HL-60 (cell line): ENCODE measurements around the gene CEACAM5.

Source experiments
- DNase-seq, 2 experiments: peaks; one replicate each; pipeline ENCODE4 v3.0.0-alpha.2; 2010 to 2020; ENCODE audit warnings: low read depth in 1 of 2, low spot score in 1 of 2
- H3K27ac ChIP-seq: fragments of 250-450 bp; sonication (Bioruptor Pico); replicated peaks from 2 replicates; pipeline ENCODE4 v1.5.1; 2020; ENCODE audit warnings: mild to moderate bottlenecking, moderate library complexity
- H3K27me3 ChIP-seq: fragments of 250-450 bp; sonication (Bioruptor Pico); 2 replicates; pipeline ENCODE4 v1.5.1; 2021; ENCODE audit warnings: mild to moderate bottlenecking, moderate library complexity; ENCODE audit not compliant: insufficient read depth, poor library complexity, severe bottlenecking
- H3K4me3 ChIP-seq: replicated peaks from 2 replicates; pipeline ENCODE4 v1.5.1; 2011; ENCODE audit warnings: mild to moderate bottlenecking, control low read depth, low read length; ENCODE audit not compliant: insufficient read depth
- GABPA ChIP-seq: IDR thresholded peaks from 2 replicates; pipeline ENCODE4 v1.6.1; 2012; ENCODE audit warnings: low read depth
- POLR2AphosphoS5 ChIP-seq: IDR thresholded peaks from 2 replicates; pipeline ENCODE4 v1.6.1; 2012; ENCODE audit warnings: low read depth
- SPI1 ChIP-seq: IDR thresholded peaks from 2 replicates; pipeline ENCODE4 v1.6.1; 2012; ENCODE audit warnings: low read depth, mild to moderate bottlenecking, borderline replicate concordance
- TF ChIP-seq, protein P1 (sequence below): IDR thresholded peaks from one replicate; pipeline ENCODE4 v1.5.1; 2011; ENCODE audit warnings: low read length, control low read depth, inconsistent platforms; ENCODE audit not compliant: insufficient read depth
- TF ChIP-seq, protein P2 (sequence below): IDR thresholded peaks from 2 replicates; pipeline ENCODE4 v1.6.1; 2012; ENCODE audit warnings: low read depth; ENCODE audit not compliant: insufficient replicate concordance

CEACAM5 gene

DNA sequence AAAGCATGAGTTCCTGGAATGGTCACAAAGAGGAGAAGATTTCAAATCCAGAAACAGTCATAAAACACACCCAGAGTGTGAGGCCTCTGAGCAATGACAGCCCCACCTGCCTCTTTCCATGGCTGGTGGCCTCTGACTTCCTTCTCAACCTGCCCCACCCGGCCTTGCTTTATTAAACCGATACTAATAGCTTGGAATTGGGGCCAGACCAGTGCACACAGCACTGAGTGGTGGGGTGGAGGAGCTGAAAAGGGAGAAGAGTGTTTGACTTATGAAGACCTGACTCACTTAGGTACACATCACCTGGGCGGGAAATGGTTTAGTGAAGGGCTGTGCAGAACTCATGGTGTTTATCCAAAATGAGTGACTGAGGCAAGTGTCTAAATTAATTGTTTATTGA, 26.2 kb downstream of the CEACAM5 start:
- DNase-seq = no peak
- H3K4me3 ChIP-seq = no peak overlapping the region
- peaks cover 10% of the 10 kb centered on the region for H3K27me3 ChIP-seq
- no peak for TF ChIP-seq SPI1
- TF ChIP-seq, protein P1, sequence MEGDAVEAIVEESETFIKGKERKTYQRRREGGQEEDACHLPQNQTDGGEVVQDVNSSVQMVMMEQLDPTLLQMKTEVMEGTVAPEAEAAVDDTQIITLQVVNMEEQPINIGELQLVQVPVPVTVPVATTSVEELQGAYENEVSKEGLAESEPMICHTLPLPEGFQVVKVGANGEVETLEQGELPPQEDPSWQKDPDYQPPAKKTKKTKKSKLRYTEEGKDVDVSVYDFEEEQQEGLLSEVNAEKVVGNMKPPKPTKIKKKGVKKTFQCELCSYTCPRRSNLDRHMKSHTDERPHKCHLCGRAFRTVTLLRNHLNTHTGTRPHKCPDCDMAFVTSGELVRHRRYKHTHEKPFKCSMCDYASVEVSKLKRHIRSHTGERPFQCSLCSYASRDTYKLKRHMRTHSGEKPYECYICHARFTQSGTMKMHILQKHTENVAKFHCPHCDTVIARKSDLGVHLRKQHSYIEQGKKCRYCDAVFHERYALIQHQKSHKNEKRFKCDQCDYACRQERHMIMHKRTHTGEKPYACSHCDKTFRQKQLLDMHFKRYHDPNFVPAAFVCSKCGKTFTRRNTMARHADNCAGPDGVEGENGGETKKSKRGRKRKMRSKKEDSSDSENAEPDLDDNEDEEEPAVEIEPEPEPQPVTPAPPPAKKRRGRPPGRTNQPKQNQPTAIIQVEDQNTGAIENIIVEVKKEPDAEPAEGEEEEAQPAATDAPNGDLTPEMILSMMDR = no peak
- TF ChIP-seq POLR2AphosphoS5 = no peak
- TF ChIP-seq GABPA = no peak
- TF ChIP-seq, protein P2, sequence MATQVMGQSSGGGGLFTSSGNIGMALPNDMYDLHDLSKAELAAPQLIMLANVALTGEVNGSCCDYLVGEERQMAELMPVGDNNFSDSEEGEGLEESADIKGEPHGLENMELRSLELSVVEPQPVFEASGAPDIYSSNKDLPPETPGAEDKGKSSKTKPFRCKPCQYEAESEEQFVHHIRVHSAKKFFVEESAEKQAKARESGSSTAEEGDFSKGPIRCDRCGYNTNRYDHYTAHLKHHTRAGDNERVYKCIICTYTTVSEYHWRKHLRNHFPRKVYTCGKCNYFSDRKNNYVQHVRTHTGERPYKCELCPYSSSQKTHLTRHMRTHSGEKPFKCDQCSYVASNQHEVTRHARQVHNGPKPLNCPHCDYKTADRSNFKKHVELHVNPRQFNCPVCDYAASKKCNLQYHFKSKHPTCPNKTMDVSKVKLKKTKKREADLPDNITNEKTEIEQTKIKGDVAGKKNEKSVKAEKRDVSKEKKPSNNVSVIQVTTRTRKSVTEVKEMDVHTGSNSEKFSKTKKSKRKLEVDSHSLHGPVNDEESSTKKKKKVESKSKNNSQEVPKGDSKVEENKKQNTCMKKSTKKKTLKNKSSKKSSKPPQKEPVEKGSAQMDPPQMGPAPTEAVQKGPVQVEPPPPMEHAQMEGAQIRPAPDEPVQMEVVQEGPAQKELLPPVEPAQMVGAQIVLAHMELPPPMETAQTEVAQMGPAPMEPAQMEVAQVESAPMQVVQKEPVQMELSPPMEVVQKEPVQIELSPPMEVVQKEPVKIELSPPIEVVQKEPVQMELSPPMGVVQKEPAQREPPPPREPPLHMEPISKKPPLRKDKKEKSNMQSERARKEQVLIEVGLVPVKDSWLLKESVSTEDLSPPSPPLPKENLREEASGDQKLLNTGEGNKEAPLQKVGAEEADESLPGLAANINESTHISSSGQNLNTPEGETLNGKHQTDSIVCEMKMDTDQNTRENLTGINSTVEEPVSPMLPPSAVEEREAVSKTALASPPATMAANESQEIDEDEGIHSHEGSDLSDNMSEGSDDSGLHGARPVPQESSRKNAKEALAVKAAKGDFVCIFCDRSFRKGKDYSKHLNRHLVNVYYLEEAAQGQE = no peak
- no peak overlapping the region for H3K27ac ChIP-seq

DNA sequence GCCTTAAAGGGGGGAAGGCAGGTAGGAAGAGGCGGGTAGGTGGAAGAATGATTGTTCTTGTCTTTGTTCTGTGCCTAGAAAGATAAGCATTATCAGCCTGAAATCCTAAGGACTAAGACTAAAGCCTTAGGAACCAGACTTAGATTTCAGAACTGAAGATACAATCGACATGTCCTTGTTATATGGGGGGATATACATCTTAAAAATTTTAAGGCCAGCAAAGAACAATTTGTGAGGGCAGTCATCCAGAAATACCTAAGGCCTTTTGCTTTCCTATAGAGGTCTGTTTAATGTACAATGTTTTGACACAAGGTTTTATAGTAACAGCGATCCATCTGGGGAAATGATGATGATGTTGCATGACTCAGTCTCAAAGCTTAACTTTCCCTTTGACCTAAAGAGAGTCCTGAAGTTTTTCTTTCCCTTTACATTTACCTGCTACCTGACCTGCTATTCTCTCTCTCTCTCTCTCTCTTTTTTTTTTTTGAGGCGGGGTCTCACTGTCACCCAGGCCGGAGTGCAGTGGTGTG, 26.7 kb downstream of the CEACAM5 start:
- H3K4me3 ChIP-seq = no peak overlapping the region
- TF ChIP-seq GABPA (no peak), POLR2AphosphoS5 (no peak), SPI1 (no peak)
- TF ChIP-seq, protein P1 = no peak
- TF ChIP-seq, protein P2 = no peak
- H3K27ac ChIP-seq = no peak overlapping the region
- DNase-seq = no peak
- peaks cover 10% of the 10 kb centered on the region for H3K27me3 ChIP-seq

DNA sequence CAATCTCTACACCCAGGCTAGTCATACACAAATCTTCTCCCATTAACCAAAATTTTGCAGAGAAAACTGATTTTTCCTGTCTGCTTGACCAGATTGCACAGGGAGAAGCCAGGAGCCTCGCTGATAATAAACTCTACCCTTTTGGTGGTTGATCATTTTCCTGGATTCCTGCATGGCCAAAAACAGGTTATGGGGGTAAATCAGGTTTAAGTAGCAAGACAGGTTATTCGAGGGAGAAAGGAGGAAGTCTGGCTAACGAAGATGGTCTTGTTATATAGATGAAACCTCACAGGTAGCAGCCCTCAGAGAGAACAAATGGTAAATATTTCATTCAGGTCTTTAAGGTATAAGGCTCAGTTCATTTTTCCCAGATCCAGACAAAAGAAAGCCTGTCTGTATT, 30.9 kb downstream of the CEACAM5 start:
- Histone ChIP-seq H3K4me3 (no peak overlapping the region), H3K27ac (no peak overlapping the region), H3K27me3 (no peaks in the 10 kb centered on the region)
- TF ChIP-seq, protein P2 = no peak
- no peak for TF ChIP-seq POLR2AphosphoS5
- no peak for DNase-seq
